GM19455 (cell line): ENCODE data around the gene PRKCB.

Source experiments
- ATAC-seq: cut with Tn5 transposase; IDR thresholded peaks from one replicate; pipeline ENCODE4 v1.9.1; 2021; ENCODE audit not compliant: unreplicated experiment

The PRKCB gene

GRCh38 chr16:23934610-23935236, 98.9 kb downstream of the PRKCB start:
- ATAC-seq, result no peak

DNA sequence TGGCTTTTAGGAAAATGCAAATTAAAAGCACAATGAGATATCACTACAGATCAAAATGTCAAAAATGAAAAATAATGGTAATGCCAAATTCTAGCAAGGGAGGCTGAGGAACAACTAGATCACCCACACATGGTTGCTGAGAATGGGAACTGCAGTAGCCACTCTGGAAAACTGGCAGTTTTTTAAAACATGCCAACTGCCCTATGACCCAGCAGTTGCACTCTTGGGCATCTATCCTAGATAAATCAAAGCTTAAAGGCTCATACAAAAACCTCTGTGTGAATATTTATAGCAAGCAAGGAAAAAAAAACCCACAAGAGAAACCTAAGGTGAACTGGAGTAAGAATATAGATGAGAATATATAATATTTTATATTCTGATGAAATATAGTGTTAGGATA, 104.3 kb downstream of the PRKCB start:
- no peak for ATAC-seq

DNA sequence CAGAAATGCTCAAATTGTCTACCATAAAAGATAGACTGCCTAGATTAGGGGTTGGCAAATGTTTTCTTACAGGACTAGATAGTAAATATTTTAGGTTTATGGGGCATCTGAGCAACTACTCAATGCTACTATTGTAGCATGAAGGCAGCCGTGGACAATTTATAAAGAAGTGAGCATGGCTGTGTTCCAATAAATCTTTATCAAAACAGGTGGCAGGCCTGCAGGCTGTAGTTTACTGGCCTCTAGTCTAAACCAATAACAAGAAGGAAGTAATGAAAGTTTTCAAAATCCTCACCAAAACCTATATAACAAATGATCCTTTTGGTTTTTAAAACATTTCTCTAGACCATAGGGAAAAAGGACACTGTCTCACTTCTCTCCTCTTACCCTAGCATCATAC, 105.2 kb downstream of the PRKCB start:
- no peak for ATAC-seq

DNA sequence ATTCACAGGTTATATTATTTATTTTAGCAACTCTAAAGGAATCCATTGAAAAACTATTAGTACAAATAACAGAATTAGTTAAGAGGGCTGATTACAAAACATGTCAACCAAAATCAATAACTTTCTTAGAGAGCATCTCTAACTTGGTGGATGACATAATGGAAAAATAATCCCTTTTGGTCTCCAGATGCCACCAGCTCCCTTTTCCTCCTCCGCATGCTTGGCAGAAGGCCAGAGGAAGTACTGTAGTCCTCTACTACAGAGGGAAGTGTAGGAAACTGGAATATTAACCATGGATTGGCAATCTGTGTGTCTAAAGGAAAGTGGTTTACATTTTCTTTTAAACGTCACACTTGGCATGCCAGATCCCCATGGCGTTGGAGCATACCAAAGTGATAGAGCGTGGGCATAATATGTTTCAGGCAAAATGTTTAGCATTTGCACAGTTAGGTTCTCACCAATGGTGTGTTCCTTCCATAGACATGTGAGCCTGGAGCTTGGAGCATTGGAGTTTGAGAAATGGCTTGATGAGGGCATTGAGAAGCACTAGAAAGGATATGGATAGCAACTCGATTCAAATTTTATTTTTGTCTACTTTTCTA, 106.3 kb downstream of the PRKCB start:
- ATAC-seq, result no peak

DNA sequence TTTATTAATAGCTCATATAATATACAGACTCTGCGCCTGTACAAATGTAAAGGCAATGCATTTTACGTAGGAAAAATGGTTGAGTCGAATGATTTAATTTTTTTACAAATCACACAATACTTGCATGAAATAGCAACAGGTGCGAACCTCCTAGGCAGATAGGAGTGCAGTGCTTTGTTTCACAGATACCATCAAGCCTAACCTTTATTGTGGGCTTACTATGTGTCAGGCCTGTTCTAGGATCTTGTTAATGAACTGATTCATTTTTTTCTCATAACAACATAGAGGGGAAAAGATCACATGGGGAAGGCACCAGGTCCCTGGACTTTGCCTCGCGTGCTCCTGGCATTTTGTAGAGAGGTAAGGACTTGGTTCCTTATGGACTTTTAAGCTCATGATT, 107.8 kb downstream of the PRKCB start:
- no peak for ATAC-seq

GRCh38 chr16:23944381-23944780, 108.6 kb downstream of the PRKCB start:
- no peak for ATAC-seq

DNA sequence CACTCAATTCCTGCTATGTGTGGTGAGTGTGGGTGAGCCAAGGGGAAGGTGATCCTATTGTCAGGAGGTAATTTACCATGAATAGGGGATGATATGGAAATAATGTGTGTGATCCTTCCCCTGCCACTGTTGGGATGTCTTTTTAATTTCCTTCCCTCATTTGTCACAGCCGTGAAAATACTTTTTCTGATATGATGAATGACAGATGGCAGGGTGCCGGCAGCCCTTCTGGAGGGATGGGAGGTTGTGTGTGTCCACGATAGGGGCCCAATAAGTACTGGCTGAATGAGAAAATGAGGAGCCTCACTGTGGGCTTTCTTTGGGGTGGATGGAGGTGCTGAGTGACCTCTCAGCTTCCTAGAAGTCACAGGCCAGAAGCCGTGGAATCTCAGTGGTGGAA, 109.5 kb downstream of the PRKCB start:
- no peak for ATAC-seq

- no peak for ATAC-seq
Measured at GRCh38 chr16:23947838-23948237, 112.1 kb downstream of the PRKCB start.

GRCh38 chr16:23948949-23949411, 113.2 kb downstream of the PRKCB start:
- no peak for ATAC-seq

DNA sequence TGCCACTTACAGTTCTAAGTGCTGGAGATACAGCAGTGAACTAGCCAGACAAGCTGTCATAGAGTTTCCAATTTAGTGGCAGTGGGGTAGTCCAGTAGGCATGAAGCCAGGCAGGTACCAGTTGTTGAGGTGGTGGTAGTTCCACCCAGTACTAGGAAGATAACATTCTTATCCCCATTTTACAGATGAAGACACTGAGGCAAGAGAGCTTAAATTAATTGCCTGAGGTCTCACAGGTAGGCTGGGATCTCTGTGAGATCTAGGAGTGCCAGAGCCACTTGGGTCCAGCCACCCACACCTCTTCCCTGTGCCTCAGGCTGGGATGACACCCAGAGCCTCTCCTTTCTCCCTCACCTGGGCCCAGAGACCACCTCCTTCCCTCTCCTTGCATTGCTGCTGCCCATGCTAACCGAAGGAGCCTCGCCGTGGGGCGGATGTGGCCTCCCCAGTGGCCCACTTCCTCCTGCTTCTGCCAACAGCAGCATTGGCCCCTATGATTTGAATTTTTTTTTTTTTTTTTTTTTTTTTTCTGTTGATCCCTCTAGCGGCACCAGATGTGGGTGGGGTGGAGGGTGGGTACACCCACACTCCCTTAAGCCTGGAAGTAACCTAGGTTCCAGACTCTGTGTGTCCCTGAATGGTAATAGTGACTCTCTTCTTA, 114.0 kb downstream of the PRKCB start:
- no peak for ATAC-seq

DNA sequence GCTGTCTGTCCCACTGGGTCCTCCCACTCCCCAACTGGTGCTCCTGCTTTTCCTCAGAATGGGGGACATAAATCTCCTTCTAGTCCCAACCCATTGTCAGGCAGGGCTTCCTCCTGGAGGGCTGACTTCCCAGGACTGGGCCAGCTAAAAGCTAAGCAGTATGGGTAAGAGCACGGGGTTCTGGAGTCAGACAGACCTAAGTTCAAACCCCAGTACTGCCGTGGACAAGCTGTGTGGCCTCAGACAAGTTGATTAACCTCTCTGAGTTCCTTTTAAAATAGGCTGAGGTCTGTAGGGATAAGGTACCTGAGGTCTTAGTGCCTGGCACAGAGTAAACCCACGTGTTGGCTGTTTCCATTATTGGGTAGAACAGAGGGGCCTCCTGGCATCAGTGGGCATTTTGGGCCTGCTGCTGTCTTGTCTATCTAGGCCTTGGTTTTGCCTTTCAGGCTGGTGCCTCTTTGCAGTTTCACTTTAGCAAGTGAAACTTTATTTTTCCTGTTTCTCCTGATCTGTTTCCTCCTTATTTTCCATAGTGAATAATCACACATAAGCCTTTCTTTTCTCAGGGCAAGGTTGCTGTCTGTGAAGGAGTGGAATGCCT, 114.6 kb downstream of the PRKCB start:
- ATAC-seq, result no peak

DNA sequence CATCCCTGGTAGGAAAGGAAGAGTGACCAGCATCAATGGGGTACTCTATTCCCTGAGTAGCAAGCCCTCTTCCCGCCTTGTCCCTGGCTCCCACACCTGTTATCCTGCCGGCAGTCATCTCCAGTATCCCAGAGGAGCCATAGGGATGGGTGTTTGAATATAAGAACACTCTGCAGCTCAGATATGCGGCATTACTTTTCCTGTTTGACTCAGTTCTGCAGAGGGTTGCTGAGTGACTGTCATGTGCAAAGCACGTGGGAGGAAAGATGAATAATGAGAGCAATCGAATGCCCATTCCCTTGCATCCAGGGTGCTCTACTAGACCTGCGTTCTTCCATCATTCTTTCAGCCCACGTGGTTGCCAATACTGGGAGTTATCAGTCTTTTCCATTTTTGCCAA, 115.1 kb downstream of the PRKCB start:
- no peak for ATAC-seq

- no peak for ATAC-seq
Measured at GRCh38 chr16:23952128-23952970, 116.6 kb downstream of the PRKCB start.

DNA sequence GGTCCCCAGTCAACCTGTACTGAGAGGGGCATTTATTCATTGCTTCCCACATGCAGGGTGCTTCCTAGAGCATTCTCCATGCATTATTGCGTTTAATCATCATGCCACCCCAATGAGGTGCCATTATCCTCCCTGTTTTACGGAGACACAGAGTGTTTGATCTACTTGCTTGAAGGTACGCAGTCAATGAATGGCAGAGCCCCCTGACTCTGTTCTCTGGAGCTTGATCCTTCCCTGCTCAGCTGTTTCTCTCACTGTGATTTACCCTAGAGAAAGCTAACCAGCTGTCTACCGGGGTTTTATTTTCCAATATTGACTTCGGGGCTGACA, 117.2 kb downstream of the PRKCB start:
- no peak for ATAC-seq

GRCh38 chr16:23953476-23953875, 117.7 kb downstream of the PRKCB start:
- no peak for ATAC-seq

DNA sequence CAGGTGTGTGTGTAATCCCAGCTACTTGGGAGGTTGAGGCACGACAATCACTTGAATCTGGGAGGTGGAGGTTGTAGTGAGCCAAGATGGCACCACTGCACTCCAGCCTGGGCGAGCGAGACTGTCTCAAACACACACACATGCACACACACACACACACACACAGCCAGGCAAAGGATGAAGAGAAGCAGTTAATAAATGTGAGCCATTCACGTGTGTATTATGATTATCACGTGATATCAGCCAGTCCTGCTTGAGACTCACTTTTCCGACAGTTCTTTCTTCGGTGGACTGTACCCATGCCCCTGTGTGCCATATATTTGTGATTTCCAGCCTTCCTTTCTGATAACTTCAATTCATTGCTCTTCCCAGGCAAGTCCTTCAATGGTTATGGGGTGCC, 119.3 kb downstream of the PRKCB start:
- ATAC-seq, result no peak

- ATAC-seq, result no peak
Measured at GRCh38 chr16:23957287-23957686, 121.5 kb downstream of the PRKCB start.

- ATAC-seq, result no peak
Measured at GRCh38 chr16:23959072-23959751, 123.4 kb downstream of the PRKCB start.

GRCh38 chr16:23959752-23960072, 123.9 kb downstream of the PRKCB start:
- ATAC-seq, result no peak

- no peak for ATAC-seq
Measured at GRCh38 chr16:23960081-23960885, 124.5 kb downstream of the PRKCB start.
